ENCODE results near the gene CAMKK1. TPM values are rescaled to one million over a fixed set of nuclear protein-coding genes. Genes with fewer than 3 reads are reported as not detected.

Gene CAMKK1
- total RNA-seq, 1 experiment from 2014 or later, result 10.1 TPM

- Histone ChIP-seq H3K27me3 (ENCODE audit: low read length) (no peaks in the 10 kb centered on the region), H3K4me2 (ENCODE audit: low read length) (no peak overlapping the region), H3K27ac (ENCODE audit: low read length) (no peak overlapping the region), H3K36me3 (ENCODE audit: low read depth, low read length) (no peaks in the 10 kb centered on the region), H3K9me2 (replicated peaks; ENCODE audit: low read length) (no peaks in the 10 kb centered on the region), H3K9ac (ENCODE audit: low read length) (no peak overlapping the region), H3K9me3 (ENCODE audit: low read length) (no peaks in the 10 kb centered on the region), H4K20me1 (ENCODE audit: low read length) (no peaks in the 10 kb centered on the region), H3K4me1 (ENCODE audit: insufficient read depth, low read length) (no peaks in the 10 kb centered on the region), H3F3A (ENCODE audit: low read length, unreplicated experiment) (no peaks in the 10 kb centered on the region), H3K4me3 (ENCODE audit: low read length) (no peak overlapping the region), H2AFZ (ENCODE audit: low read length) (no peak overlapping the region), H3K79me2 (ENCODE audit: low read length) (no peaks in the 10 kb centered on the region)
- ChIA-PET POLR2A (ENCODE audit: unreplicated experiment) (interaction anchor here (0.6 kb wide), 1 partner anchor 189 kb away, joined by 3 read pairs; no protein-coding TSS in a partner anchor), CTCF (no interaction called here)
- DNase-seq, result no peak
- intact Hi-C loops (cut with micrococcal nuclease), result no loop called here
- no peak for TF ChIP-seq CTCF (conservative IDR thresholded peaks at IDR 0.05; ENCODE audit: low read depth, low read length)
- TF ChIP-seq EZH2 (IDR thresholded peaks at IDR 0.05; ENCODE audit: low read length, unreplicated experiment), result no peak
- no peak for TF ChIP-seq EZH2phosphoT487 (IDR thresholded peaks at IDR 0.05; ENCODE audit: borderline replicate concordance, low read length)
- ATAC-seq, result no peak
- BruUV-seq (replicated peaks), result no TSS peak
Measured at GRCh38 chr17:3903051-3903825, 10.4 kb upstream of the CAMKK1 start.

- Histone ChIP-seq H3F3A (ENCODE audit: low read length, unreplicated experiment) (no peaks in the 10 kb centered on the region), H3K36me3 (ENCODE audit: low read depth, low read length) (no peaks in the 10 kb centered on the region), H3K79me2 (ENCODE audit: low read length) (no peaks in the 10 kb centered on the region), H4K20me1 (ENCODE audit: low read length) (no peaks in the 10 kb centered on the region), H2AFZ (ENCODE audit: low read length) (no peak overlapping the region), H3K27ac (ENCODE audit: low read length) (no peak overlapping the region), H3K4me2 (ENCODE audit: low read length) (no peak overlapping the region), H3K4me1 (ENCODE audit: insufficient read depth, low read length) (no peaks in the 10 kb centered on the region), H3K9me2 (replicated peaks; ENCODE audit: low read length) (no peaks in the 10 kb centered on the region), H3K4me3 (ENCODE audit: low read length) (no peak overlapping the region), H3K27me3 (ENCODE audit: low read length) (no peaks in the 10 kb centered on the region), H3K9me3 (ENCODE audit: low read length) (no peaks in the 10 kb centered on the region), H3K9ac (ENCODE audit: low read length) (no peak overlapping the region)
- POLR2A ChIA-PET (ENCODE audit: unreplicated experiment), result no interaction called here
- CTCF ChIA-PET, result no interaction called here
- intact Hi-C loops (cut with micrococcal nuclease), result no loop called here
- no peak for ATAC-seq
- no peak for DNase-seq
- TF ChIP-seq CTCF (conservative IDR thresholded peaks at IDR 0.05; ENCODE audit: low read depth, low read length), result no peak
- TF ChIP-seq EZH2phosphoT487 (IDR thresholded peaks at IDR 0.05; ENCODE audit: borderline replicate concordance, low read length), result no peak
- TF ChIP-seq EZH2 (IDR thresholded peaks at IDR 0.05; ENCODE audit: low read length, unreplicated experiment), result no peak
- no TSS peak for BruUV-seq (replicated peaks)
Measured at GRCh38 chr17:3900646-3901045, 7.8 kb upstream of the CAMKK1 start.

GRCh38 chr17:3897731-3898130, 4.9 kb upstream of the CAMKK1 start:
- Histone ChIP-seq H2AFZ (ENCODE audit: low read length) (no peak overlapping the region), H3K36me3 (ENCODE audit: low read depth, low read length) (no peaks in the 10 kb centered on the region), H3K27ac (ENCODE audit: low read length) (no peak overlapping the region), H3K9me3 (ENCODE audit: low read length) (no peaks in the 10 kb centered on the region), H3K9me2 (replicated peaks; ENCODE audit: low read length) (no peaks in the 10 kb centered on the region), H3K27me3 (ENCODE audit: low read length) (no peaks in the 10 kb centered on the region), H3K4me3 (ENCODE audit: low read length) (no peak overlapping the region), H3K9ac (ENCODE audit: low read length) (no peak overlapping the region), H3K79me2 (ENCODE audit: low read length) (no peaks in the 10 kb centered on the region), H3F3A (ENCODE audit: low read length, unreplicated experiment) (no peaks in the 10 kb centered on the region), H4K20me1 (ENCODE audit: low read length) (no peaks in the 10 kb centered on the region), H3K4me1 (ENCODE audit: insufficient read depth, low read length) (peaks cover 22% of the 10 kb centered on the region), H3K4me2 (ENCODE audit: low read length) (no peak overlapping the region)
- intact Hi-C loops (cut with micrococcal nuclease), result no loop called here
- ATAC-seq (no peak), DNase-seq (no peak)
- BruUV-seq (replicated peaks), result no TSS peak
- ChIA-PET CTCF (no interaction called here), POLR2A (ENCODE audit: unreplicated experiment) (no interaction called here)
- TF ChIP-seq EZH2phosphoT487 (IDR thresholded peaks at IDR 0.05; ENCODE audit: borderline replicate concordance, low read length) (no peak), CTCF (conservative IDR thresholded peaks at IDR 0.05; ENCODE audit: low read depth, low read length) (no peak), EZH2 (IDR thresholded peaks at IDR 0.05; ENCODE audit: low read length, unreplicated experiment) (no peak)

Measured in PC-3 (cell line).